ENCODE measurements around the gene LINS1.

DNA sequence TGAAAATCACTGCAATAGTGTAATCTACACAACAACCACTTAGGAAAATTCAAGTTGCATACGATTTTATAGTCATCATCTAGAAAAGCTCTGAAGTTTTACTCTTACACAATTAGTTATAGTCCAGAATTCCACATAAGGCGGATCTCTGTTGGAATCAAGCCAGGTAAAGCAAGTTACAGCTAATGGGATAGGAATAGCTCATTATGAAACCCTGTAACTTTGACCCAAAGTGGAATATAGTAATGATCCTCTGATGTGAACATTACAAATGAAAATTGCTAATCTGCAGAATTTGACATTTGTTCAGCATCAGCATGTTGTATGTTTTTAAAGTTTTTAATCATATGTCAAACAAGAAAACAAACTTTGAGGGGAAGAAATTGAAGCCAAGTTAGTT lies 77.7 kb downstream of the LINS1 start:
- TF ChIP-seq POLR2A (IDR thresholded peaks at IDR 0.05; ENCODE audit: low read depth, low read length): no peak
- TF ChIP-seq TAF1 (IDR thresholded peaks at IDR 0.05; ENCODE audit: borderline replicate concordance, low read depth, low read length): no peak
